ENCODE results near the gene ZNF616.
"Not testable (repeated sequence)": the region's sequence is repeated elsewhere in the genome, so short reads cannot be mapped to it uniquely, and the experiment has no call there.

Gene ZNF616

DNA sequence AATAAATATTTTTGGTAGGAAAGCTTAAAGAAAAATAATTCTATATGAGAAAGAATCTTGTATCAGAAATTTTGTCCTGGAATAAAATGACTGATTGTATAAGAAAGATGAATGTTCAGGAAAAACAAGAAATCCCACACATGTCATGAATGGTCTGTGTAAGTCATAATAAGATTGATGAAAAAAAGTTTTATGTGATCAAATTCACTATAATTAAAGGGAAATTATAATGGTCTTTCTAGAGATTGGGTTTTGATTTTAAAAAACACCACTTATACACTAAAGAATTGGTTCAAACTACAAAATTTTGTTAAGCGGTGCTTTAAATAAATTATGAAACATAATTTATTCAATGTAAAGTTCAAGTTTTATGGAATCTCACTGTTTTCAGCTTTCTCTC, 37.0 kb downstream of the ZNF616 start:
- no peak for DNase-seq

DNA sequence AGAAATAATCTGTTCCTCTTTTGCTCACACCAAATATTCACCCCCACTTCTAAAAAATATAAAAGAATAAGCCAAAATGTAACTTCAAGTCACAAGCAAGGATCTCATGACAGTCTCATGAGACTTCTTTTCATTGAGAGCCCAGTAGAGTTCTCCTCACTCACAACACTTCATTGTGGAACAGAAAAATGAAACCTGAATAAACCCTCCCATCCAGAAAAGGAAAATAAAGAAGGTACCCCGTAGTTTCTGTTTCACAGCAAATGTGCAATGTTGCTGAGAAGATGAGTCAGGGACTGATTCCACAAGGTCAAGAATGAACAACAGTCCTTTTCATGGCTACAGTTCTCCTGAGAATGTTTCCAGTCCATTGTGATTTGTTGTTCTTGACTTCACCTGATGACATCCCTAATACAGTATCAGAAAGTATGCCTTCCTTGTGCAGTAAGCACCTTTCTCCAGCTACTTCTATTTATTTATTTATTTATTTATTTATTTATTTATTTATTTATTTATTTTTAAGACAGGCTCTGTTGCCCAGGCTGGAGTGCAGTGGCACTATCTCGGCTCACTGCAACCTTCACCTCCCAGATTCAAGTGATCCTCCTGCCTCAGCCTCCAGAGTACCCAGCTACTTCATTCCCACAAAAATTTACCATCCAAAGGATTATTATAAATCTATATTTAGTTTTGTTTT, 37.7 kb downstream of the ZNF616 start:
- DNase-seq, result no peak

DNA sequence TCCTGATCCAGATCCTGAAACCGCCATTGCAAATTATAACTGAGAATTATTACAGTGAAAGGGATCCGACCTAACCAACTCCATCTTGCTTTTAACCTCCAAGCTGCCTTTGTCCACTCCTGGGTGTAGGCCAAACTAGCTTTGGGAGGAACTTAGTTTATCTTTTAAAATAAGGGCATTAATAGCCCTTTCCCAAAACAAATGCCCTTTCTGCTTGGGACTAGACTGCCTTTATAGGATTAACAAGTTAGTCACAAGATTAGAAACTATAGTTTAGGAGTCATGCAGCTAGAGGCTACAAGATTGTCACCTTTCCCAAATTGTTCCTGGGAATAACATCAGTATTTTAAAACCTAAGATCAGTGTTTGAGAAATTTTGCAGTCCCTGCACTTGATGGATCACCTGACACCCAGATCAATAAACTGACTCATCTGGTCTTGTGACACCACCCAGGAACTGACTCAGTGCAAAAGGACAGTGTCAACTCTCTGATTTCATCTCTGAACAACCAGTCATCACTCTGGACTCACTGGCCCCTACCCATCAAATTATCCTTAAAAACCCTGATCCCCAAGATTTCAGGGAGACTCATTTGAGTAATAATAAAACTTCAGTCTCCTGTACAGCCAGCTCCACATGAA, 40.1 kb downstream of the ZNF616 start:
- no peak for DNase-seq

DNA sequence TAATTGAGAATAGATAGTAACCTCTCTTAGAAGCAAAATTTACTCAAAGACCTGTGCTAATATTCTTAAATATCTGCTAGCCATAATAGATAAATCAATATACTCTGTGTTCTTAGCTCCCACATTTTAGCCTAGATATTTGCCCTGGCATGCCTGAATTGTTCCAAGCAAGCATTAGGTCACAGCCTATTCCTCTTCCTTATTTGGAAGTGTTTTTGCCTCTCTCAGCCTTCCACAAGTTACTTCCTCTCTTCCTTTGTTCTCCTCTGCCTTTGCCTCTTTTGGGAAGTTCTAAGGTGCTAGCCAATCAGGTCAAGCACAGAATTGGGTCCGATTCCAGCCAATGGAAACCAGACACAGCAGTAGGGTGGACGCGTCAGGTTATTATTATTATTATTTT, 43.3 kb downstream of the ZNF616 start:
- DNase-seq, result not testable (repeated sequence)

DNA sequence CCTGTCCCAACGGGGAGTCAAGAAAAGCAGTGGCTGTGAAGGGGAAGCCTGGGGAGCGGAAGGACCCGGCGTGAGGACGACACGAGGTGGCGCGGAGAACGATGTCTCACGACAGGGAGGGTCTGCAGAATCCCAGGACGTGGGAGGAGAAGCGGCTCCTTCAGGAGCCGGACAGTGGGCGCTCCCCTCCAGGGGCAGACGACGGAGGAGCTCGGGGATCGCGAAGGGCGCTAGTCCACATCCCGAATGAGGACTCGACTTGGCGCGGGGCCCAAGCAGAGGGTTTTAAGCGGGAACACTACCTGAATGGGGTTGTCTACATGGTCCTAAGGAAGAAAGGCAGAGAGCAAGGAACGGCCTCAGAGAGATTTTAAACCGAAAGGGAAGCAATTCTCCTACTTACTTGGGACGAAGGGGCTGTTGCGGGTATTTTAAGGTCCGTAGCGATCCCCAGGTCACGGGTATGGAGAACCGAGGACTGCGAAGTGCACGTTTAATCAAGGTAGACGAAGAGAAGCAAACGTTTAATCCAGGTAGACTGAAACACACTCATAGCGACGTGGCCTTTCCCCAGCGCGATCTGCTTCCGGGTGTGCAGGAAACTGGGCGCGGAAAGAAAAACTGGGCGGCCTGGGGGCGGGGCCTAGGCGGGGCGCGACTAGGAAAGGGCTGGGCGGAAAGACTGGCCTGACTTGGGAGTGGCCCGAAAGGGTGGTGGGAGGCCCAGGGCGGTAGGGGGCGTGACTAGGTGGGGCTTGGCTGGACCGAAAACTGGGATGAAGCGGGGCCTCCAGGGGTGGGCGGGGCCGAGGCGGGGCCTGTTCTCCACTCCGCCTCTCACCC, 44.3 kb downstream of the ZNF616 start, which contains the start of gene ZNF841:
Gene ZNF841, minus strand, starts transcription at position 594 of the 843 bp plus-strand sequence. CDS start 10,964 bp downstream, outside the sequence.
- peak; percentile 94 for DNase-seq

DNA sequence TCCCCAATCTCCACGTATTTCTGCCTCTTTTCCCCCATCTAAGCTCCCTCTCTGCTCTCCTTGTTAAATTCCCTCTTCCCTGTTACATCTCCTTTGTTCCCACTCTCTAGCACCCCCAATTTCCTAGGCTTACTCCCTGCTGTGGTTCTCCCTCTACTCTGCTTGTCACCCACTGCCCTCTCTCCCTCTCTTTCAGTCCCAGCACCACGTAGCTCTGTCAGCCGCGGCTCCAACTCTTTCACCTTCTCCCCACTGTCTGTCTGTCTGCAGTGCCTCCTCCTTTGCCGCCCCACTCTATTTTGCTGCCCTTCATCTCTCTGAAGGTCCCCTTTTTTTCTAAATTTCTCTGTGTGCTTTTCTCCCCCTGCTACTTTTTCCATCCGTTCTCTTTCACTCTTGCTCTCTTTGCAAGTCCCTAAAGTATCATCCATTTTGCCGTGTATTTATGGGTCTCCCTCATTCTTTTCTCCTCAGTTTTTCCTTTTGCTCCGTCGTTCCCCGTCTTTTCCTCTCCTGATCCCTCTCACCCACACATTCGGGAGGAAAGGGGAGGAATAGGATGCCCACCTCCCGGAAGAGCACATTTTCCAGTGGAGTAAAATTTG, 45.1 kb downstream of the ZNF616 start:
- DNase-seq, result no peak

DNA sequence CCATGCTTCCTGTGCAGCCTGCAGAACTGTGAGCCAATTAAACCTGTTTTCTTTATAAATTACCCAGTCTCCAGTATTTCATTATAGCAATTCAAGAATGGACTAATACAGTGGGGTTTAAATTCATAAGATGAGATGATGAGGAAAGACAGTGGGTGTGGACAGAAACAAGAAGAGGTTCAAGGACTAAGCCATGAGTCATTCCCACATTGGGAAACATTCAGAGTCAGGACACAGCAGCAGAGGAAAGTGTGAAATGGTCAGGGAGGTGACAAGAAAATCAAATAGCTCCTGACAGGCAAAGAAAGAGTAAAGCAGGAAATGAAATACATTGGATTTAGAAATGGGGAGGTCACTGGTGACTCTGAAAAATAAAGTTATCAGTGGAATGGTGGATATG, 53.3 kb downstream of the ZNF616 start:
- DNase-seq, result no peak

DNA sequence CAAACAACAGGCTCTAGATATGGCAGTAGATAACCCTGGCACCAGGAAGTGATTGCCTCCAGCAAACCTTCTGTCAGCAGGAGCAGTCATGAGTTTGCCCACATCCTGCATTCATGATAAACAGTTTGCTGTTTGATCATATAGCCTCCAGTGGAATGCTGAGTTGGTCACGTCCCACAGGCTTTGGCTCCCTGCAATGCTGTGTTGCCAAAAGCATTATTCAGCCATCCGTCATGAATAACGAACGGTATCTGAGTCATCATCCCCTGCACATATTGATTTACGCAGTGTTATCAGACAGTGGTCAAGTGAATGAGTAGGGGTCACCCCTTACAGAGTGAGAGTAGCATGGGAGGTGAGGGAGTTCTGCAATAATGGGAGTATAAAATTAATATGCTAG, 69.2 kb downstream of the ZNF616 start:
- no peak for DNase-seq

DNA sequence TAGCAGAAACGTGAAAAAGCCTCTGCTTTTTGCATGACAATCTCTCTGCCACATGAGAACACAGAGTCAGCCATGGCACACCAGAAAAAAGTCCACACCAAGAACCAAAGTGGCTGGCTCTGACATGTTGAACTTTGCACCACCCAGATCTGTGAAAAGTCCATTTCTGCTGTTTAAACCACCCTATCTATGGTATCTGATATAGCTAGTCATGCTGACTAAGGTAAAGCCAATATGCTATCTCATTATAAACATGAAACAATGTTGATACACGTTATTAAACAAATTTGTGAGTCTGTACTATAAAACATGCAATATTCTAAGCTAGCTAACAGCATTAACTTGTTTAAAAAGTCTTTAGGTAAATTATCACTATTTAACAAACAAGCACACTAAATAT, 70.1 kb downstream of the ZNF616 start:
- no peak for DNase-seq

DNA sequence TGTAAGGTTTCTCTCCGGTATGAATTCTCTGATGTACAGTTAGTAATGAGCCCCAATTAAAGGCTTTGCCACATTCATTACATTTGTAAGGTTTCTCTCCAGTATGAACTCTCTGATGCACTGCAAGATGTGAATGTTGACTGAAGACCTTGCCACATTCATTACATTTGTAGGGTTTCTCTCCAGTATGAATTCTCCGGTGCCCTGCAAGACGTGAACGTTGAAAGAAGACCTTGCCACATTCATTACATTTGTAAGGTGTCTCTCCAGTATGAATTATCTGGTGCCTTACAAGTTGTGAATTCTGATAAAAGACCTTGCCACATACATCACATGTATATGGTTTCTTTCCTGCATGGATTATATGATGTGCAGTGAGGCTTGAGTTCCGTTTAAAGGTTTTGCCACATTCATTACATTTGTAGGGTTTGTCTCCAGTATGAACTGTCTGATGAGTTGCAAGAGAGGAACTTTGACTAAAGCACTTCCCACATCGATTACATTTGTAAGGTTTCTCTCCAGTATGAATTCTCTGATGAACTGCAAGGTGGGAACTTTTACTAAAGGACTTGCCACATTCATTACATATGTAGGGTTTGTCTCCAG, 73.4 kb downstream of the ZNF616 start:
- no peak for DNase-seq

DNA sequence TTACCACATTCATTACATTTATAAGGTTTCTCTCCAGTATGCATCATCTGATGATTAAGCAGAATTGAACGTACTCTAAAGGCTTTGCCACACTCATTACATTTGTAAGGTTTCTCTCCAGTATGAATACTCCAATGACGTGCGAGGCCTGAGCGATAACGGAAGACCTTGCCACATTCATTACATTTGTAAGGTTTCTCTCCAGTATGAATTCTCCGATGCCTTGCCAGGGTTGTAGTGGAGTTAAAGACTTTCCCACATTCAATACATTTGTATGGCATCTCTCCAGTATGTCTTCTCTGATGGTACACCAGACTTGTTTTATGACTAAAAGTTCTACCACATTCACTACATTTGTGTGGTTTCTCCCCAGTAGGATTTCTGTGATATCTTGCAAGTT, 74.3 kb downstream of the ZNF616 start:
- DNase-seq, result no peak

Measured in NCI-H1436 (cell line).